Kidney (tissue), 14 donors: Measurements from ENCODE around the gene KLHL8. TPM values are rescaled to one million over a fixed set of nuclear protein-coding genes. Genes with fewer than 3 reads are reported as not detected.

ENCODE experiments used
- DNase-seq, 5 donors: peaks; one replicate each; pipeline ENCODE4 v3.0.0-alpha.2; 2013 to 2020
- FAIRE-seq: peaks from 2 replicates; lab custom pipeline; 2012; peaks lifted over from hg19 to GRCh38; lab: Jason Lieb, UNC
- H3K27ac ChIP-seq, 2 donors: one replicate each; pipeline ENCODE4 v1.7.0; 2013; ENCODE audit warnings: low read depth in 2 of 2, low read length in 2 of 2, inconsistent platforms in 1 of 2
- H3K27me3 ChIP-seq: one replicate; pipeline ENCODE4 v1.7.1; 2013; ENCODE audit warnings: low read length, inconsistent platforms; ENCODE audit not compliant: control insufficient read depth, insufficient read depth
- H3K36me3 ChIP-seq, 3 donors: one replicate each; pipeline versions ENCODE4 v1.7.0 to v1.7.1; 2013; ENCODE audit warnings: low read length in 3 of 3, control low read depth in 1 of 3, inconsistent platforms in 1 of 3; ENCODE audit not compliant: insufficient read depth in 3 of 3, control insufficient read depth in 2 of 3
- H3K4me1 ChIP-seq, 3 donors: one replicate each; pipeline versions ENCODE4 v1.7.0 to v1.7.1; 2013; ENCODE audit warnings: low read length in 3 of 3, inconsistent platforms in 1 of 3, low read depth in 1 of 3; ENCODE audit not compliant: control insufficient read depth in 2 of 3, insufficient read depth in 2 of 3
- H3K4me3 ChIP-seq, 3 donors: one replicate each; pipeline versions ENCODE4 v1.7.0 to v1.8.1; 2013; ENCODE audit warnings: low read length in 3 of 3, control low read depth in 1 of 3, inconsistent platforms in 1 of 3
- H3K9ac ChIP-seq, 3 donors: one replicate each; pipeline versions ENCODE4 v1.7.0 to v1.7.1; 2013; ENCODE audit warnings: low read length in 3 of 3, control low read depth in 1 of 3, inconsistent platforms in 1 of 3
- H3K9me3 ChIP-seq, 3 donors: one replicate each; pipeline versions ENCODE4 v1.7.0 to v1.7.1; 2013; ENCODE audit warnings: low read length in 3 of 3, control low read depth in 1 of 3, inconsistent platforms in 1 of 3; ENCODE audit not compliant: control insufficient read depth in 2 of 3, insufficient read depth in 1 of 3
- intact Hi-C: fragments of 100-400 bp; cut with DNase I; formaldehyde crosslinking; loops from one replicate; pipeline ENCODE4 v1.11.1; 2022
- polyA plus RNA-seq: library from polyadenylated mRNA; stranded (reverse); fragments of 350-450 nt; fragmentation: Illumina TruSeq; extraction: RNeasy Lipid Tissue Mini Kit (QIAGEN cat#74804); gene quantifications from one replicate; pipeline ENCODE4 v1.2.3, GENCODE V29; 2014; ENCODE audit warnings: low read depth, low replicate concordance; ENCODE audit not compliant: insufficient read depth
- total RNA-seq: library from RNA; stranded (reverse); fragmentation: NEBNext Ultra II Directional; extraction: Animal tissue kit (Norgen Biotek cat#: 25700); gene quantifications from one replicate; pipeline ENCODE4 v1.2.1, GENCODE V29; 2021
- TF ChIP-seq, protein P1 (sequence below): IDR thresholded peaks from 3 replicates; pipeline ENCODE4 v1.5.1; 2012; ENCODE audit warnings: mild to moderate bottlenecking, moderate library complexity, borderline replicate concordance; ENCODE audit not compliant: insufficient read depth; ENCODE audit errors: extremely low read depth
- donor health status: control.
- donor health status: control.
- donor health status: control.
- donor health status: control.
- donor health status: control.
- donor health status: DM: yes; HTN: yes; CAD: no.
- donor health status: Normal renal cell carcinoma (clear cell type).

Gene KLHL8
- total and polyA plus RNA-seq, 2 donors from 2014 or later, result 5.9 to 14.6 TPM

DNA sequence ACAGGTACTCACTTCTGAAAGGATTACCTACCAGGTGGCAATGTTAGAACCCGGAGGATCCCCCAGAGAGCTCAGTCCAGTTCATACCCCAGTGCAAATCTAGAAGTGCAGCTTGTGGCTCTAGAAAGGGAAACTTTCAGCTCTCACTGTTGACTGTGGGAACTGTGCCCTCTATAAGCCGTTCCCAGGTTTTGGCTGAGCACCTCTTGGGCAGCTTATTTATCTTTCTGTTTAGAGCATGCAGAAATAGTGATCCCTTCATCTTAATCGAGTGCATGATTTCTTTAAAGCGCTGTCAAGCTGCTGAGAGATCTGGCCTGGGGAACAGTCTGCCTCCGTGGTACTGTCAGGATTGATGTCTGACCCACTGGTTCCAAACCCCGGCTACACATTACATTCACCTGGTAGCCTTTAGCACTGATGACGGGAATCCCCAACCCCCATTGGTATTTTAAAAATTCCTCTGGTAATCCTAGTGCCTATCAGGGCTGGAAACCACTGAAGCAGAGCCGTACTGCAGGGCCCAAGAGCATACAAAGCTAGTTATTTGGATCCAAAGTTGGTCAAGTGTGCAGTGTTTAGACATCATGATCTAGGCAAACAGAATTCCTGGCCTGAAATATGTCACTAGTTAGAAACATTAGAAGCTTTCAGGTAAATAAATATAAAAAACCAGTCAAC, 103.2 kb downstream of the KLHL8 start:
- Histone ChIP-seq H3K36me3 (peaks cover 5 to 34% (median 31%) of the 10 kb centered on the region in 3 donors), H3K27ac (peak overlapping the region; percentile 88 to 90), H3K9me3 (no peaks in the 10 kb centered on the region), H3K4me3 (peak overlapping the region in 1 of 3 donors; percentile 6), H3K9ac (peak overlapping the region in 1 of 3 donors; percentile 62), H3K4me1 (peaks cover 5 to 60% (median 52%) of the 10 kb centered on the region in 3 donors), H3K27me3 (no peaks in the 10 kb centered on the region)
- DNase-seq (peak; percentile 67 to 96 (median 86)), FAIRE-seq (peak; percentile 90)
- intact Hi-C loops, result no loop called here
- TF ChIP-seq, protein P1, sequence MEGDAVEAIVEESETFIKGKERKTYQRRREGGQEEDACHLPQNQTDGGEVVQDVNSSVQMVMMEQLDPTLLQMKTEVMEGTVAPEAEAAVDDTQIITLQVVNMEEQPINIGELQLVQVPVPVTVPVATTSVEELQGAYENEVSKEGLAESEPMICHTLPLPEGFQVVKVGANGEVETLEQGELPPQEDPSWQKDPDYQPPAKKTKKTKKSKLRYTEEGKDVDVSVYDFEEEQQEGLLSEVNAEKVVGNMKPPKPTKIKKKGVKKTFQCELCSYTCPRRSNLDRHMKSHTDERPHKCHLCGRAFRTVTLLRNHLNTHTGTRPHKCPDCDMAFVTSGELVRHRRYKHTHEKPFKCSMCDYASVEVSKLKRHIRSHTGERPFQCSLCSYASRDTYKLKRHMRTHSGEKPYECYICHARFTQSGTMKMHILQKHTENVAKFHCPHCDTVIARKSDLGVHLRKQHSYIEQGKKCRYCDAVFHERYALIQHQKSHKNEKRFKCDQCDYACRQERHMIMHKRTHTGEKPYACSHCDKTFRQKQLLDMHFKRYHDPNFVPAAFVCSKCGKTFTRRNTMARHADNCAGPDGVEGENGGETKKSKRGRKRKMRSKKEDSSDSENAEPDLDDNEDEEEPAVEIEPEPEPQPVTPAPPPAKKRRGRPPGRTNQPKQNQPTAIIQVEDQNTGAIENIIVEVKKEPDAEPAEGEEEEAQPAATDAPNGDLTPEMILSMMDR, result no peak

DNA sequence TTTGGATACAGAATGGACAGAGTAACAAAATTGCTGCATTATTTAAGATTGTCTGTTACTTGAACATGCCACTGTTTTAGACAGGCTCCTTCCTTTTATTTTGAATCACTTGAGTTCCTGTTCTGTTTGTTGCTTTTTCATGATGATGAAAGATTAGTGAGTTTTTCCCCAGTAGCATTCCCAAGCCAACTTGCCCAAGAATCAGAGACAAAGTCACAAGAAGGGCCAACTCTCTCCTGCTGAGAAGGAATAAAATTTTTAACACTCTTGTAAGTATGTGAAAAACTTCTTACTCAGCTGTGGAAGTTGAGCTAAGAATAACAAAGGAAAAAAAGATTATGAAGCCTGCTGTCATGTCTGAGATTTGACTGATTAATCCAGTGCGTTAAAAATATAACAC, 104.2 kb downstream of the KLHL8 start:
- peak overlapping the region in 1 of 3 donors; percentile 62 for H3K9ac ChIP-seq
- intact Hi-C loops, result no loop called here
- H3K4me3 ChIP-seq, result no peak overlapping the region
- peaks cover 8 to 41% (median 34%) of the 10 kb centered on the region in 3 donors for H3K36me3 ChIP-seq
- TF ChIP-seq, protein P1, result no peak
- H3K27ac ChIP-seq, result peak overlapping the region; percentile 88 to 90
- H3K4me1 ChIP-seq, result peaks cover 5 to 51% (median 44%) of the 10 kb centered on the region in 3 donors
- H3K27me3 ChIP-seq, result no peaks in the 10 kb centered on the region
- no peak for DNase-seq
- FAIRE-seq, result no peak
- H3K9me3 ChIP-seq, result no peaks in the 10 kb centered on the region

DNA sequence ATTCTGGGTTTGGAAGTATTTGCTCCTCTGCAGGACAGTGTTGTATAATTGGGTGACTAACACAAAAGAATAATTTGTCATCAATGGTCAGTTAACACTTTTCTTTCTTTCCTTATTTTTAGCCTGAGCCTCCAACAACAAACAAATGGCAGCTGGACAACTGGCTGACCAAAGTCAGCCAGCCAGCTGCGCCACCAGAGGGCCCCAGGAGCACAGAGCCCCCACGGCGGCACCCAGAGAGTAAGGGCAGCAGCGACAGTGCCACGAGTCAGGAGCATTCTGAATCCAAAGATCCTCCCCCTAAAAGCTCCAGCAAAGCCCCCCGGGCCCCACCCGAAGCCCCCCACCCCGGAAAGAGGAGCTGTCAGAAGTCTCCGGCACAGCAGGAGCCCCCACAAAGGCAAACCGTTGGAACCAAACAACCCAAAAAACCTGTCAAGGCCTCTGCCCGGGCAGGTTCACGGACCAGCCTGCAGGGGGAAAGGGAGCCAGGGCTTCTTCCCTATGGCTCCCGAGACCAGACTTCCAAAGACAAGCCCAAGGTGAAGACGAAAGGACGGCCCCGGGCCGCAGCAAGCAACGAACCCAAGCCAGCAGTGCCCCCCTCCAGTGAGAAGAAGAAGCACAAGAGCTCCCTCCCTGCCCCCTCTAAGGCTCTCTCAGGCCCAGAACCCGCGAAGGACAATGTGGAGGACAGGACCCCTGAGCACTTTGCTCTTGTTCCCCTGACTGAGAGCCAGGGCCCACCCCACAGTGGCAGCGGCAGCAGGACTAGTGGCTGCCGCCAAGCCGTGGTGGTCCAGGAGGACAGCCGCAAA, 106.0 kb downstream of the KLHL8 start:
- Histone ChIP-seq H3K27me3 (no peaks in the 10 kb centered on the region), H3K4me1 (peaks cover 5 to 34% (median 29%) of the 10 kb centered on the region in 3 donors), H3K9ac (no peak overlapping the region), H3K36me3 (peaks cover 8 to 41% (median 33%) of the 10 kb centered on the region in 3 donors), H3K4me3 (no peak overlapping the region), H3K9me3 (no peaks in the 10 kb centered on the region), H3K27ac (peak overlapping the region in 1 of 2 donors; percentile 61)
- TF ChIP-seq, protein P1, result no peak
- intact Hi-C loops, result no loop called here
- FAIRE-seq (no peak), DNase-seq (no peak)
